Measurements from ENCODE around the gene MAEA.

MAEA gene

GRCh38 chr4:1298461-1298860, 8.8 kb downstream of the MAEA start:
- in situ Hi-C loops (cut with MboI; ENCODE audit: low sequenced_read_pairs): no loop called here

DNA sequence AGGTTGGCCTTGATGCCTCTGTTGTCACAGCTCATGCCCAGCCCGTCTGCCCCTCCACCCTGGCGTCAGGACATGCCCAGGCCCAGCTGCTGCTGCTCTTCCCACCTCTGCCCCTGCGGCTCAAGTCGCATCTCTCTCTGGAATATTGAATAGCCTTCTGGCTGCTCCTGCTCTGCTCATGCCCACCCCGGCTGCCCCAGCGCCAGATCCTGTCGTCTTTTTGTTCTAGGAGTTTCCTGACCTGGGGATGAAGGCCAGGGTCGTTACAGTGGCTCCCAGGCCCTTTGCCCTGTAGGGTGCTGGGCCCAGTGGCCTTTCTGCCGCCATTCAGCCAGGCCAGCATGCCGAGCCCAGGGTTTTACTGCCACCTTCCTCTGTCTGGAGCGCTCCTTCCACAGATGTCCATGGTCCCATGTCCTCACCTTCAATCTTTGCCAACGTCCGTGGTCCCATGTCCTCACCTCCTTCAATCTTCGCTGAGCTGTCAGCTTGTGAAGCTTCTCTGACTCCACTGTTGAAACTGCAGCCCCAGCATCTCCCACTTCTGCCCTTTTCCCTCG, 9.7 kb downstream of the MAEA start:
- in situ Hi-C loops (cut with MboI; ENCODE audit: low sequenced_read_pairs): no loop called here

DNA sequence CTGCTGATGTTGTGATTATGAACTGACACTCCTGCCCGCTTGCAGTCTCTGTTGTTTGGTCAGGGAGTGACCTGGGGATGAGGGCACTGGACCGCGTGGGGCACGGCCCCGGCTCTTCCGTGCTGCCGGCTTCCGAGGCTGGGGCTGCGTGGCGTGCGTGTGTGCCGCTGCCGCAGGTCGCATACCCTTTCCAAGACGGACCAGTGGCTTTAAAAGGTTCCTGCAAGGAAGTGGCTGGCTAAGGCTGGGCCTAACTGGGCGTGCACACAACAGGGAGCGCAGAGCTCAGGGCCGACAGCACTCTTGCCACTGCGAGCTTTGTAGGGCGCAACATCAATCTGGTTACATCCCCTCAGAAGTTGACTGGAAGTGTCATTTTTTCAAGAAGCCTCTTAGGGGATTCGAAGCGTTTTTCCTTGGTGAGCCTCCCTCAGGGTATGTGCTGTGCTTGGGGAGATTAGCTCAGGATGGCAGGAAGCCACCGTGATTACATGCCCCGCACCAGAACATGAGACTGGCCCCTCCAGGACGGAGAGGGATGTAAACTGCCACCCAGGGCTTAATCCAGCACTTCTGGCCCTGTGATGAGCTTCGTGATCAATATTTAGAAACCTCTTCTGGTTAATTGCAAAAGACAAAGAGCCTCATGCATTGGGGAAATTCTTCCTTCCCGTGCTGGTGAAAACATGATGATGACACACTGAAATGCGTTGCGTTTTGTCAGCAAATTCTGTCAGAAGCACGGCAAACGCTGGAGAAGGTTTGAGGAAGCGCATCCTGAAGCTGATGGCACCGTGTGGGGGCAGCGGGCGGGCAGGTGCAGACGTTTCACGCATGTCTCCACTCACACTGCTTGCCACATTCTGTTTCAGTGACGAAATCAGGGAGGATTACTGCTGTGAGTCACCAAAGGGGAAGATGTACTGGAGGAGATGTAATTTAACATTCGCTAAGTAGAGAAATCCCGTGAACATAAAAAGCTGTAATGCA, 11.1 kb downstream of the MAEA start:
- in situ Hi-C loops (cut with MboI; ENCODE audit: low sequenced_read_pairs): no loop called here

GRCh38 chr4:1302159-1302558, 12.5 kb downstream of the MAEA start:
- in situ Hi-C loops (cut with MboI; ENCODE audit: low sequenced_read_pairs): no loop called here

GRCh38 chr4:1305261-1305711, 15.6 kb downstream of the MAEA start:
- in situ Hi-C loops (cut with MboI; ENCODE audit: low sequenced_read_pairs): no loop called here

GRCh38 chr4:1305781-1306455, 16.2 kb downstream of the MAEA start:
- in situ Hi-C loops (cut with MboI; ENCODE audit: low sequenced_read_pairs): no loop called here

DNA sequence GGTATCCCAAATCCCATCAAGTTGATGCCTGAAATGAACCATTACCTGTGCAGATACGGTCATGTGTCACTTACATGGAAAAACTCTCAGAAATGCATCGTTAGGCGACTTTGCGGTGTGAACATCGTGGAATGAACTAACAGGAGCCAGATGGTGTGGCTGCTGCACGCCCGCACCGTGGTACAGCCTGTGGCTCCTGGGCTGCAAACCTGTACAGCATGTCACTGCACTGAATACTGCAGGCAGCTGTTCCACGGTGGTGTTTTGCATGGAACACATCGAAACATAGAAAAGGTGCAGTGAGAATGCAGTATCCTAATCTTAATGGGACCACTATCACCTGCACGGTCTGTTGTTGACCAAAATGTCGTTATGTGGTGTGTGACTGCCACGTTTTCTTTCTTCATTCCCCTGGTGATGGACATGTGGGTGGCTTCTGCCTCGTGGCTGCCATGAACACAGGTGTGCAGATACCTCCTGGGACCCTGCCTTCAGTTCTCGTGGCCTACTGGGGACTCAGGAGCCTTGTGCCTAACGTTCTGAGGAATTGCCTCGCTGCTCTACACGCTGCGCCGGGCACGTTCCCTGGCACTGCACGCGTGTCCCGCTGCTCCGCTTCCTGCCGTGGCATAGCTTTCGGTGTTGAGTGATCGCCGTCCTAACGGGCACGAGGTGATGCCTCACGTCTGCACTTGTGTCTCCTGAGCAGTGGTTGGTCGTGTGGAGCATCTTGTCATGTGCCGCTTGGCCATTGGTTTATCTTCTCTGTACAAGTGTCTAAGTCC, 18.5 kb downstream of the MAEA start:
- in situ Hi-C loops (cut with MboI; ENCODE audit: low sequenced_read_pairs): no loop called here

GRCh38 chr4:1309261-1310010, 19.7 kb downstream of the MAEA start:
- in situ Hi-C loops (cut with MboI; ENCODE audit: low sequenced_read_pairs): no loop called here

DNA sequence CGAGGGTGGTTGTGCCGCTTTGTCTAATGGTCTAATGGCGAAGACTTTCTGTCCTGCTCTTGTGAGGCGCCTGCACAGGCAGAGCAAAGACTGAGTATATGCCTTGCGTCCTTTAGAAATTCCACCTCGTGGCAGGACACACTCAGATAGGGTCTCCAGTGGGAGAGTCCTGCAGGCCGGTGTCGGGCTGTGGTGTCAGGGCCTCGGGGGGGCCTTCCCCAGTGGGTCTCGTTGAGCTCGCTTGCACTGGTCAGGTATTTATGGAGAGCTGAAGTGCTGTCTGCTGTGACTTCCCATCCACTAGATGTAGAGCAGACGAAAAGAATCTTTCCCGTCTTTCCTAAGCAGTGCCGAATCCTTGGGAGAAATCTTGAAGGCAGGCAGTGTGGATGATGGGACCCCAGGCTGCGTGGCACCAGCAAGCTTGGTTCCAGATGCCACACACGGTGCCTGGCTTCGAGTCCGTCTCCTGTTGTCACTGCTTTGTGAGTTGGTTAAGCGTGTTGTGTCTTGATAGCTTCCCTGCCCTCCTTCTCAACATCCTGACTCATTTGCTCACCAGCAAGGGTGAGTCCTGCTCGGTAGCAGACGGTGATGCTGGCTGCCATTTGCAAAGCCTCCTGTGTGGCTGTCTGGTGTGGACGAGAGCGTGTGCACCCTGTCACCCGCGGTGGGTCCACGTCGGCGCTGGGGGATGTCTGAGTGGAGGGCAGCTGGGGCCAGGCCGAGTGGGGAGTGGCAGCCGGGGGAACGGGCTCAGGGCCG, 20.5 kb downstream of the MAEA start:
- in situ Hi-C loops (cut with MboI; ENCODE audit: low sequenced_read_pairs): no loop called here

GRCh38 chr4:1310796-1311631, 21.3 kb downstream of the MAEA start:
- in situ Hi-C loops (cut with MboI; ENCODE audit: low sequenced_read_pairs): no loop called here

- in situ Hi-C loops (cut with MboI; ENCODE audit: low sequenced_read_pairs): no loop called here
Observed at GRCh38 chr4:1312821-1313640, 23.3 kb downstream of the MAEA start.

DNA sequence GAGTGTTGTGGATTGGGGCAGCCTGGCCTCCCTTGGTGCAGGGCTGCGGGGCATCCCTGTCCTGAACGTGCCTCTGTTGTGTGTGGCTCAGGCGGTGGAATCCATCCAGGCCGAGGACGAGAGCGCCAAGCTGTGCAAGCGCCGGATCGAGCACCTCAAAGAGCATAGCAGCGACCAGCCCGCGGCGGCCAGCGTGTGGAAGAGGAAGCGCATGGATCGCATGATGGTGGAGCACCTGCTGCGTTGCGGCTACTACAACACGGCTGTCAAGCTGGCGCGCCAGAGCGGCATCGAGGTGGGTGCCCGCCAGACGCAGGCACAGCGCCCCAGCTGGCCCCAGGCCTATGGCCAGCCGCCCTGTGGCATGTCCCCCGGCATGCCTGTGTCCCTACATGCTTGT, 25.6 kb downstream of the MAEA start:
- in situ Hi-C loops (cut with MboI; ENCODE audit: low sequenced_read_pairs): no loop called here

DNA sequence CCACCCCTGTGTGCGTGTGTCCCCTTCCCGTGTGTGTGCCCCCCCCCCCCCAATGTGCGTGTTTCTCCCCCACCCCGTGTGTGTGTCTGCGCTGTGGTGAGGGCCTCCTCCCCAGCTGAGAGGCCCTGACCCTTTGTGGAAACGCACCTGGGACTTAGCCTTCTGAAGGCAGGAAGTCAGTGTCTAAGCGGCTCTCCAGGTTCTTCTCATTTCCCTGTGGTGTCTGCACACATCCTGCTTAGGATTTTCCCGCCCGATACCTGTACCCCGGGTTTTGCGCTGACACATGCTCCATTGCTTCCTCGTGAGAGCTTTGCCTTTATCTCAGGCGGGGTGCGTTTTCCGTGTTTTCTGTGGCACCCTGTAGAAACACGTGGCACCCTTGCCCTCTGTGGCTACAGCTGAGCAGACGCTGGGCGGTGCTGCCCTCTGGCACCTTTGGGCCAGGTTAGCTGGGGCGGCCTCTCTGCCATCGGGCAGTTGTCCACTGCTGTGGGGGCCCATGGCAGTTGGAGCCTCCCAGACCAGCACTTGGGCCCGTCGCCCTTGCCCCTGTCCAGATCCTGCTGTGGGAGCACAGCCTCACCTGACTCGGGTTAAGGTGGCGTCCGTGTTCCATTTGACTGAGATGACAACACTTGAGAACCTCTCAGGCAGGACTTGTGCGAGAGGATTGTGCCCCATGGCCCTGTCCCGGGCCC, 26.3 kb downstream of the MAEA start:
- in situ Hi-C loops (cut with MboI; ENCODE audit: low sequenced_read_pairs): no loop called here

DNA sequence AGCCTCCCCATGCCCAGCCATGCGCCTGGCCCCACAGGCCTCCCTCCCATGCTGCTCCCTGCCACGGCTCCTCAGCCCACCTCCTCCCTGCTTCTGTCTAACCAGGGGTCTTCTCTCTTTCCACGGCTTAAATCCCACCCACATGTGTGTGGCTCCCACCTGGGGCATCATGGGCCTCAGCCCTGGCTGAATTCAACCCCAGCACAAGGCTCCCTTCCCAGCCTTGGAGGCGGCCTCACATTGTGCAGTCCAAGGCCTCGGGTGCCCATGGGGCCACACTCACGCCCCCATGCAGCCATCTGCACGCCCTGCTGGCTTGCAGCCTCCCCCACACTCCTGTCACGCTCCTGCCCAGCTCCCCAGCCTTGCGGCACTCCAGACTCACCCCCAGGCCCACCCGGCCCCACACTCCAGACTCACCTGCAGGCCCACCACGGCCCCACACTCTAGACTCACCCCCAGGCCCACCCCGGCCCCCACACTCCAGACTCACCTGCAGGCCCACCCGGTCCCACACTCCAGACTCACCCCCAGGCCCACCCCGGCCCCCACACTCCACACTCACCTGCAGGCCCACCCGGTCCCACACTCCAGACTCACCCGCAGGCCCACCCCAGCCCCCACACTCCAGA, 27.0 kb downstream of the MAEA start:
- in situ Hi-C loops (cut with MboI; ENCODE audit: low sequenced_read_pairs): no loop called here

DNA sequence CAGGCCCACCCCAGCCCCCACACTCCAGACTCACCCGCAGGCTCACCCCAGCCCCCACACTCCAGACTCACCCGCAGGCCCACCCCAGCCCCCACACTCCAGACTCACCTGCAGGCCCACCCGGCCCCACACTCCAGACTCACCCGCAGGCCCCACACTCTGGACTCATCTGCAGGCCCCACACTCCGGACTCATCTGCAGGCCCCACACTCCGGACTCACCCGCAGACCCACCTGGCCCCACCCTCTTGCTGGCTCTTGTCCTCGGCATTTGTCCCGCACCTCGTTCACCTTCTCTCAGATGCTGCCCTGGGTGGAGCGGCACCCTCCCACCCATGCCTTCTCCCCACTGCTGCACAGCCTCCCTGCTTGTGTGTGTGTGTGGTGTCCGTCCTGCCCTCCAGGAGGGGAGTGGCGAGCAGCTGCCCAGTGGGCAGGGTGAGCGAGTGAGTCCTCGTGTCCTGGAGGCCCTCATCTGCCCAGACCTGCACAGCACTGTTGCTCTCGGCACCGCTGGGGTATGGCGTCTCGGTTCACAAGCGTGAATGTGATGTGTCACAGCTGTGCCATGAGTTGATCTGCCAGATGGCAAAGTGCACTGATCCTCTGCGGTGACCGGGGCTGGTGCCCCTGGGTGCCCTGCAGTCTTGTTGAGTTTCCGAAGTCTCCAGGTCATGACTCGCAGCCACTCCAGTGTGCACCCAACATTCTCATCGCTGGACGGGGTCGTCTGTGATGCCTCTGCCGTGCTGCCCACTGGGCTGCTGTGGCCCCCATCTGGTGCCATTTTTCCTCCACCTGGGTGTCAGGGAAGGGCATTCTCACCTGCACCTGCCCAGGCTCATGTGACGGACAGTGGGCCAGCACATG, 27.7 kb downstream of the MAEA start:
- in situ Hi-C loops (cut with MboI; ENCODE audit: low sequenced_read_pairs): no loop called here

- in situ Hi-C loops (cut with MboI; ENCODE audit: low sequenced_read_pairs): no loop called here
Observed at GRCh38 chr4:1318046-1318375, 28.3 kb downstream of the MAEA start.
